Caco-2 (cell line): ENCODE data around the gene SRBD1. TPM values are rescaled to one million over a fixed set of nuclear protein-coding genes. Genes with fewer than 3 reads are reported as not detected.

Source experiments
- BruUV-seq: library from RNA; stranded (reverse); fragments of 400-500 nt; replicated peaks from 2 replicates; lab custom pipeline; 2021; lab: Mats Ljungman, UMichigan
- CTCF ChIA-PET: fragments of 300-600 bp; sonication (Branson Sonifier 250); formaldehyde crosslinking; loops from one replicate; lab custom pipeline; 2022; ENCODE audit warnings: antibody characterized with exemption; lab: Charles Lee
- POLR2A ChIA-PET: fragments of 300-600 bp; sonication (Branson Sonifier 250); formaldehyde crosslinking; loops from one replicate; lab custom pipeline; 2022; ENCODE audit warnings: antibody characterized with exemption; lab: Charles Lee
- DNase-seq, 2 experiments: peaks; one replicate each; pipeline versions ENCODE4 v3.0.0 to v3.0.0-alpha.2; 2020 to 2022
- H3K27me3 ChIP-seq: replicated peaks from 2 replicates; pipeline ENCODE4 v1.6.0; 2011; ENCODE audit warnings: low read length; ENCODE audit not compliant: control insufficient read depth, insufficient read depth
- H3K36me3 ChIP-seq: 2 replicates; pipeline ENCODE4 v1.5.1; 2011; ENCODE audit warnings: low read length; ENCODE audit not compliant: control insufficient read depth, insufficient read depth
- H3K4me1 ChIP-seq: fragments of 250-450 bp; sonication (Bioruptor Pico); 2 replicates; pipeline ENCODE4 v1.5.1; 2020; ENCODE audit warnings: mild to moderate bottlenecking
- H3K4me3 ChIP-seq: 2 replicates; pipeline ENCODE4 v1.5.1; 2011; ENCODE audit warnings: low read depth, mild to moderate bottlenecking, control low read depth, low read length
- H3K9me3 ChIP-seq: fragments of 250-450 bp; sonication (Bioruptor Pico); 2 replicates; pipeline ENCODE4 v1.5.1; 2020; ENCODE audit warnings: mild to moderate bottlenecking, moderate library complexity
- H3K27ac Mint-ChIP-seq: one replicate; pipeline ENCODE4 v1.8.0; 2022; ENCODE audit warnings: mixed read lengths; ENCODE audit not compliant: unreplicated experiment
- H3K27me3 Mint-ChIP-seq: one replicate; pipeline ENCODE4 v1.8.0; 2022; ENCODE audit warnings: mixed read lengths; ENCODE audit not compliant: insufficient read depth, unreplicated experiment
- H3K36me3 Mint-ChIP-seq: one replicate; pipeline ENCODE4 v1.8.0; 2022; ENCODE audit warnings: mild to moderate bottlenecking, mixed read lengths; ENCODE audit not compliant: insufficient read depth, unreplicated experiment
- H3K4me1 Mint-ChIP-seq: one replicate; pipeline ENCODE4 v1.8.0; 2022; ENCODE audit warnings: low read depth, mixed read lengths; ENCODE audit not compliant: unreplicated experiment
- H3K4me3 Mint-ChIP-seq: one replicate; pipeline ENCODE4 v1.8.0; 2022; ENCODE audit warnings: mild to moderate bottlenecking, moderate library complexity, mixed read lengths; ENCODE audit not compliant: unreplicated experiment
- H3K9me3 Mint-ChIP-seq: one replicate; pipeline ENCODE4 v1.8.0; 2022; ENCODE audit warnings: mixed read lengths; ENCODE audit not compliant: unreplicated experiment
- CTCF ChIP-seq, 2 experiments: fragments of 200-600 bp in 1 of 2; IDR thresholded peaks; 1 replicate in 1 of 2; 2 replicates in 1 of 2; pipeline versions ENCODE4 v1.5.1 to v1.8.0; 2011 to 2022; ENCODE audit warnings: antibody characterized with exemption in 1 of 2, control low read depth in 1 of 2, inconsistent platforms in 1 of 2, low read depth in 1 of 2, low read length in 1 of 2, mild to moderate bottlenecking in 1 of 2, moderate library complexity in 1 of 2; ENCODE audit not compliant: insufficient read depth in 1 of 2, severe bottlenecking in 1 of 2, unreplicated experiment in 1 of 2
- intact Hi-C: fragments of 100-400 bp; cut with micrococcal nuclease; formaldehyde crosslinking; loops from one replicate; pipeline ENCODE4 v1.10.0; 2022; ENCODE audit not compliant: unreplicated experiment
- total RNA-seq: library from RNA; stranded (reverse); gene quantifications from 2 replicates; pipeline ENCODE4 v1.2.3, GENCODE V29; 2022

SRBD1 gene
- total RNA-seq, 1 experiment from 2014 or later: 15.8 TPM

- intact Hi-C loops: no loop called here
- no peaks in the 10 kb centered on the region for H3K9me3 ChIP-seq
- Mint-ChIP-seq H3K27ac (no peak overlapping the region), H3K27me3 (peaks cover 3% of the 10 kb centered on the region), H3K4me1 (no peaks in the 10 kb centered on the region), H3K36me3 (no peaks in the 10 kb centered on the region), H3K4me3 (no peak overlapping the region), H3K9me3 (no peaks in the 10 kb centered on the region)
- TF ChIP-seq CTCF (IDR thresholded peaks at IDR 0.05; ENCODE audit: insufficient read depth in 1 of 2, low read depth in 1 of 2, low read length in 1 of 2, severe bottlenecking in 1 of 2, unreplicated experiment in 1 of 2): no peak
- CTCF ChIA-PET: no interaction called here
- no peaks in the 10 kb centered on the region for H3K36me3 ChIP-seq
- no peak overlapping the region for H3K4me3 ChIP-seq
- no peaks in the 10 kb centered on the region for H3K4me1 ChIP-seq
- POLR2A ChIA-PET: no interaction called here
- no peak for DNase-seq
- no TSS peak for BruUV-seq
- H3K27me3 ChIP-seq: no peaks in the 10 kb centered on the region
These were observed 237.5 kb downstream of the SRBD1 start for GRCh38 chr2:45373534-45373933.

DNA sequence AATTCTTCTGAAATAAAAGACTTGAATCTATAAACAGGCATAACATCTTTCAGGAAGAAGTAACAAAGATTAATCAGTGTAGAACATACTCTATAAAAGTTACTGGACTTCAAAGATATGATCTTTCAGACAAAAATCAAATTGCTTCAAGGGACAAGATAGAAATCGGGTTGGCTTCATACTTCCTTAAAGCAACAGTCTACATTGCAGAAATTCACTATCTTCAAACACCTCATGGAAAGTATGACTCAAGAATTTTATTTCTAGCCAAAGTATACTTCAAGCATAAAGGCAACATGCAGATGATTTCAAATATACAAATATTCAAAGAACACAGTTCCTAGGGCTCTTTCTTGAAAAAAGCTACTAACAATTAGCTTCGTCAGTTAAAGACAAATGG, 240.7 kb downstream of the SRBD1 start:
- DNase-seq: no peak
- no peak for TF ChIP-seq CTCF (IDR thresholded peaks at IDR 0.05; ENCODE audit: insufficient read depth in 1 of 2, low read depth in 1 of 2, low read length in 1 of 2, severe bottlenecking in 1 of 2, unreplicated experiment in 1 of 2)
- intact Hi-C loops: no loop called here
- no peak overlapping the region for H3K4me3 ChIP-seq
- peaks cover 3% of the 10 kb centered on the region for H3K27me3 Mint-ChIP-seq
- H3K27me3 ChIP-seq: no peaks in the 10 kb centered on the region
- H3K36me3 Mint-ChIP-seq: no peaks in the 10 kb centered on the region
- CTCF ChIA-PET: no interaction called here
- no peaks in the 10 kb centered on the region for H3K4me1 Mint-ChIP-seq
- POLR2A ChIA-PET: no interaction called here
- BruUV-seq: no TSS peak
- no peaks in the 10 kb centered on the region for H3K9me3 ChIP-seq
- H3K27ac Mint-ChIP-seq: no peak overlapping the region
- no peak overlapping the region for H3K4me3 Mint-ChIP-seq
- H3K4me1 ChIP-seq: no peaks in the 10 kb centered on the region
- H3K36me3 ChIP-seq: no peaks in the 10 kb centered on the region
- no peaks in the 10 kb centered on the region for H3K9me3 Mint-ChIP-seq

GRCh38 chr2:45368792-45369191, 242.3 kb downstream of the SRBD1 start:
- no peak overlapping the region for H3K4me3 Mint-ChIP-seq
- POLR2A ChIA-PET: no interaction called here
- no peaks in the 10 kb centered on the region for H3K9me3 ChIP-seq
- no peaks in the 10 kb centered on the region for H3K36me3 Mint-ChIP-seq
- H3K9me3 Mint-ChIP-seq: no peaks in the 10 kb centered on the region
- intact Hi-C loops: no loop called here
- no peak overlapping the region for H3K4me3 ChIP-seq
- H3K36me3 ChIP-seq: no peaks in the 10 kb centered on the region
- H3K27me3 Mint-ChIP-seq: peaks cover 3% of the 10 kb centered on the region
- CTCF ChIA-PET: no interaction called here
- no peak for TF ChIP-seq CTCF (IDR thresholded peaks at IDR 0.05; ENCODE audit: insufficient read depth in 1 of 2, low read depth in 1 of 2, low read length in 1 of 2, severe bottlenecking in 1 of 2, unreplicated experiment in 1 of 2)
- H3K27me3 ChIP-seq: no peaks in the 10 kb centered on the region
- no peak for DNase-seq
- H3K4me1 ChIP-seq: no peaks in the 10 kb centered on the region
- no peak overlapping the region for H3K27ac Mint-ChIP-seq
- no TSS peak for BruUV-seq
- H3K4me1 Mint-ChIP-seq: no peaks in the 10 kb centered on the region
